AG09309 (cell line): Measurements from ENCODE around the gene TRIM46.

ENCODE experiments used
- DNase-seq: peaks from one replicate; pipeline ENCODE4 v3.0.0-alpha.2; 2010; ENCODE audit warnings: low read depth
- H3K4me3 ChIP-seq: 2 replicates; pipeline ENCODE4 v1.5.1; 2011; ENCODE audit warnings: mild to moderate bottlenecking, low read depth, low read length, moderate library complexity; ENCODE audit not compliant: control insufficient read depth
- CTCF ChIP-seq: IDR thresholded peaks from 2 replicates; pipeline ENCODE4 v1.5.1; 2011; ENCODE audit warnings: mild to moderate bottlenecking, low read depth, low read length, inconsistent platforms; ENCODE audit not compliant: insufficient read depth, control insufficient read depth; ENCODE audit errors: missing control alignments

Gene TRIM46

GRCh38 chr1:155175281-155175926 lies 1.8 kb downstream of the TRIM46 start:
- no peak for DNase-seq
- no peak for TF ChIP-seq CTCF
- H3K4me3 ChIP-seq = no peak overlapping the region

DNA sequence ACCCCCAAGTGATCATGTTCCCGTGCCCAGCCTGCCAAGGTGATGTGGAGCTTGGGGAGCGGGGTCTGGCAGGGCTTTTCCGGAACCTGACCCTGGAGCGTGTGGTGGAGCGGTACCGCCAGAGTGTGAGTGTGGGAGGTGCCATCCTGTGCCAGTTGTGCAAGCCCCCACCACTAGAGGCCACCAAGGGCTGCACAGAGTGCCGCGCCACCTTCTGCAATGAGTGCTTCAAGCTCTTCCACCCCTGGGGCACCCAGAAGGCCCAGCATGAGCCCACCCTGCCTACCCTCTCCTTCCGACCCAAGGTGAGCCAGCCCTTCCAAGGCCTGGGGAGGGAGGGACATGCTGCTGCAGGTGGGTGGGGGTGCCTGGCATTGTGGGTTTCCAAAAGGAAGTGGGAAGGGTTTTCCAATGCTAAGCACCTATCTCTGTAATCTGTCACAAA lies 2.3 kb downstream of the TRIM46 start:
- no peak overlapping the region for H3K4me3 ChIP-seq
- no peak for DNase-seq
- no peak for TF ChIP-seq CTCF

DNA sequence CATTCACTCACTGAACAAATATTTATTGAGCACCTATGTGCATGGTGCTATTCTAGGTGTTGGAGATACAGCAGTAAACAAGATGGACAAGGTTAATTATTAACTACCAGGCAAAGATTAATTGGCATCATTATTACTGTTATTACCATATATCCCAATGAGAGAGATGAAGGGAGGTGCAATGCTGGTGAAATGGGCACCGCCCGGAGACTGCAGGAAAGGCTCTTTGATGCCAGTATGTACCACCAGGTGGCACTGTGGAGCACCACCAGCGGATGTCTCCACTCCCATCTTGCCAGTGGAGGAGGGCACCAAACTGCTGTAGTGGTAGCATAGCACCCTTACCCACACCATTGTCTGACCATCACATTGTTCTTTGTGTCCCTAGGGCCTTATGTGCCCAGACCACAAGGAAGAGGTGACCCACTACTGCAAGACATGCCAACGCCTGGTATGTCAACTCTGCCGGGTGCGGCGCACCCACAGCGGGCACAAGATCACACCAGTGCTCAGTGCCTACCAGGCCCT lies 3.0 kb downstream of the TRIM46 start:
- TF ChIP-seq CTCF = peak; percentile 91
- no peak for DNase-seq
- no peak overlapping the region for H3K4me3 ChIP-seq

GRCh38 chr1:155177192-155177917 lies 3.7 kb downstream of the TRIM46 start:
- TF ChIP-seq CTCF = no peak
- no peak overlapping the region for H3K4me3 ChIP-seq
- DNase-seq = no peak

GRCh38 chr1:155177918-155178281 lies 4.3 kb downstream of the TRIM46 start:
- DNase-seq = no peak
- TF ChIP-seq CTCF = no peak
- H3K4me3 ChIP-seq = no peak overlapping the region

DNA sequence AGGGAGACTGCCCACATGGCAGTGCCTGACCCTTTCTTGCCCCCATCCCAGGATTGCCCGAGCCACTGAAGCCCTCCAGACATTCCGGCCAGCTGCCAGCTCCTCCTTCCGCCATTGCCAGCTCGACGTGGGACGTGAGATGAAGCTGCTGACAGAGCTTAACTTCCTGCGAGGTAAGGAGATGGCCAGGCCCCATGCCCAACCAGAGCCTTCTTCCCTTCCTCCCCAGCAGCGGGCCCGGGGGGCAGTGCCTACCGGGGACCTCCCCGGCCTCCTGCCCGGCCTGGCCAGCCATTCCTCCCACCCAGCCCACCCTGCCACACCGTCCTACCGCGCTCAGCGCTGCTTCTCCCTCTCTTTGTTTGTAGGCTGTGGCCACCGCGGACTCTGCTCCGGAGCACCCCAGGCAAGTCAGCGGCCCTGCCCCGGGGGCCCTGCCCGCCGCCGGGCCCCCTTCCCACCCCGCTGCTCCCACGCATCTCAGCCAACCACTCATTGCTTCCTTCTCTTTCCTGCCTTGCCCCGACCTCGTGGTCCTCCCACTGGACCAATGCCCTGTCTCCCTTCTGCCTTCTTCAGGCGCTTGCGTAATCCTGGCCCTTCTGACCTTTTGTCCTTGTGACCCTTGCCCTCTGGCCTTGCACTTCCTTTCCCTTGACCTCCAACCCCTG lies 4.9 kb downstream of the TRIM46 start:
- DNase-seq = no peak
- no peak overlapping the region for H3K4me3 ChIP-seq
- no peak for TF ChIP-seq CTCF
